Endothelial cell (in vitro differentiated cells): ENCODE results near the gene TCF23. TPM values are rescaled to one million over a fixed set of nuclear protein-coding genes. Genes with fewer than 3 reads are reported as not detected.

Experiments used
- DNase-seq: peaks from one replicate; pipeline ENCODE4 v3.0.0; 2021; ENCODE audit warnings: low spot score
- H3K27ac Mint-ChIP-seq: one replicate; pipeline ENCODE4 v1.8.0; 2021; ENCODE audit warnings: mixed read lengths, inconsistent platforms; ENCODE audit not compliant: unreplicated experiment
- H3K27me3 Mint-ChIP-seq: one replicate; pipeline ENCODE4 v1.8.0; 2021; ENCODE audit warnings: mild to moderate bottlenecking, moderate library complexity, mixed read lengths, inconsistent platforms; ENCODE audit not compliant: unreplicated experiment
- H3K36me3 Mint-ChIP-seq: one replicate; pipeline ENCODE4 v1.8.0; 2021; ENCODE audit warnings: mild to moderate bottlenecking, low read depth, mixed read lengths, inconsistent platforms; ENCODE audit not compliant: unreplicated experiment
- H3K4me1 Mint-ChIP-seq: one replicate; pipeline ENCODE4 v1.8.0; 2021; ENCODE audit warnings: mild to moderate bottlenecking, mixed read lengths, inconsistent platforms; ENCODE audit not compliant: unreplicated experiment
- H3K4me3 Mint-ChIP-seq: one replicate; pipeline ENCODE4 v1.8.0; 2021; ENCODE audit warnings: mild to moderate bottlenecking, mixed read lengths, inconsistent platforms; ENCODE audit not compliant: unreplicated experiment
- H3K9me3 Mint-ChIP-seq: one replicate; pipeline ENCODE4 v1.8.0; 2021; ENCODE audit warnings: mixed read lengths, inconsistent platforms; ENCODE audit not compliant: unreplicated experiment
- CTCF ChIP-seq: fragments of 200-600 bp; sonication (generic); IDR thresholded peaks from one replicate; pipeline ENCODE4 v1.5.0; 2021; ENCODE audit warnings: antibody characterized with exemption; ENCODE audit not compliant: unreplicated experiment
- total RNA-seq: library from RNA; stranded (reverse); fragmentation: NEBNext Ultra II Directional; extraction: Animal tissue kit (Norgen Biotek cat#: 25700); gene quantifications from one replicate; pipeline ENCODE4 v1.2.1, GENCODE V29; 2021; ENCODE audit not compliant: unreplicated experiment

The TCF23 gene
- total RNA-seq, 1 donor from 2014 or later, result not detected

DNA sequence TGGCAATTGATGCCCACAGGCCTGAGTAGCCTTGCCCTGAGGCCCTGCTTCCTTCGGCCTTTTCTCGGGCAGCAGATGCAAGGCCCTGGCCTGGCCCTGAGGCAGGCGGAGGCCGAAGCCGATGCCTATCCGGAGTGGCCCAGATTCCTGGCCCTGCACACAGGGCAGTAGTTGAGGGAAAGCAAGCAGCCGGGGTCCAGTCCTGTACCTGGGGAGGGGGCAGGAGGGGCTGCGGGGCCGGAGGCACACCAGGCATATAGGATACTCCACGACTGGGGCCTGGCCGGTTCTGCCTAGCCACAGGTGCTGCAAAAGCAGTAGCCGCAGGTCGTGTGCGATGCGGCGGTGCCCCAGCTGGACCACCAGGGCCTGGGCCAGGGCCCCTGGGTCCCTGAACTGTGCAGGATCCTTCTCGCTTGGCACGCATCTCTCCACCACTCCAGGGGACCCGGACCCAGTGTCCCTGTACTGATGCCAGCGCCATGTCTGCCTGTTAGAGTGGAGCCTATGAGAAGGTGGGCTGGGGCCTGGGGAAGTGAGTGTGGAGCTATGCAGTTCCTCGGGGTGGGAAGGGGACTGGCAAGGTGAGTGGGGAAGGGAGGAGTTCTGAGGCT is 11.4 kb upstream of the TCF23 start:
- Mint-ChIP-seq H3K27me3 (peaks cover 8% of the 10 kb centered on the region), H3K36me3 (peaks cover 6% of the 10 kb centered on the region)
- TF ChIP-seq CTCF, result no peak

GRCh38 chr2:27138111-27138510 is 10.7 kb upstream of the TCF23 start:
- H3K27ac Mint-ChIP-seq, result no peak overlapping the region
- H3K36me3 Mint-ChIP-seq, result peaks cover 2% of the 10 kb centered on the region
- DNase-seq, result no peak
- no peak for TF ChIP-seq CTCF
- peaks cover 5% of the 10 kb centered on the region for H3K4me1 Mint-ChIP-seq
- H3K4me3 Mint-ChIP-seq, result no peak overlapping the region
- H3K9me3 Mint-ChIP-seq, result no peaks in the 10 kb centered on the region
- peaks cover 5% of the 10 kb centered on the region for H3K27me3 Mint-ChIP-seq

More for the DNA sequence above, 11.4 kb upstream of the TCF23 start:
- Mint-ChIP-seq H3K9me3 (no peaks in the 10 kb centered on the region), H3K4me1 (peaks cover 9% of the 10 kb centered on the region), H3K27ac (no peak overlapping the region), H3K4me3 (no peak overlapping the region)
- no peak for DNase-seq

- TF ChIP-seq CTCF, result no peak
- DNase-seq, result no peak
These were observed 9.5 kb upstream of the TCF23 start, which contains the start of gene PRR30 for GRCh38 chr2:27139310-27139709. PRR30 (minus strand) TSS chr2:27139410; CDS start chr2:27138329, 1,081 bp downstream.

GRCh38 chr2:27143285-27143684 is 5.5 kb upstream of the TCF23 start:
- Mint-ChIP-seq H3K27ac (no peak overlapping the region), H3K36me3 (no peaks in the 10 kb centered on the region), H3K27me3 (peaks cover 7% of the 10 kb centered on the region), H3K4me3 (no peak overlapping the region), H3K4me1 (no peaks in the 10 kb centered on the region), H3K9me3 (no peaks in the 10 kb centered on the region)
- no peak for DNase-seq
- no peak for TF ChIP-seq CTCF

More at GRCh38 chr2:27139310-27139709, 9.5 kb upstream of the TCF23 start, which contains the start of gene PRR30:
- Mint-ChIP-seq H3K36me3 (no peaks in the 10 kb centered on the region), H3K4me3 (no peak within 1 kb of the TSS), H3K9me3 (no peaks in the 10 kb centered on the region), H3K27me3 (peaks cover 6% of the 10 kb centered on the region), H3K27ac (no peak within 1 kb of the TSS), H3K4me1 (no peaks in the 10 kb centered on the region)

DNA sequence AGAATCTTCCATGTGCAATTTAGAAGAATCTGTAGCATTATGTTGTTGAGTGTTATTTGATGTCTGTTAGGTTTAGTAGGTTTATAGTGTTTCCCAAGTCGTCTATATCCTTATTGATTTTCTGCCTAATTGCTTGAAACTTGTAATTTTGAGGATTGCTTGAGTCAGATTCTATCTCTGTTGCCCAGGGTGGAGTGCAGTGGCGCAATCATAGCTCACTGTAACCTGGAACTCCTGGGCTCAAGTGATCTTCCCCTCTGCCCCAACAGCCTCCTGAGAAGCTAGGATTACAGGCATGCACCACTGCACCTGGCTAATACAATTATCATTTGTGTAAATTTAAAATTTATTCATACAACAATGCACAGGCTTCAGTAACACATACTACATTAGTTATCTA is 3.1 kb upstream of the TCF23 start:
- Mint-ChIP-seq H3K27me3 (peaks cover 4% of the 10 kb centered on the region), H3K9me3 (no peaks in the 10 kb centered on the region), H3K4me1 (no peaks in the 10 kb centered on the region), H3K36me3 (no peaks in the 10 kb centered on the region), H3K4me3 (no peak overlapping the region), H3K27ac (no peak overlapping the region)
- DNase-seq, result no peak
- TF ChIP-seq CTCF, result no peak
